Peyer's patch (tissue), 4 donors: ENCODE results near the gene MAPT.

Experiments used
- POLR2A ChIP-seq, 2 donors: fragments of 450-650 bp; IDR thresholded peaks; one replicate each; pipeline ENCODE4 v1.5.1; 2017; ENCODE audit warnings: antibody characterized with exemption in 2 of 2, mild to moderate bottlenecking in 2 of 2, moderate library complexity in 2 of 2
- TF ChIP-seq, protein P1 (sequence below), 6 experiments: fragments of 450-650 bp in 4 of 6; fragments of 200-600 bp in 2 of 6; sonication (generic) in 1 of 6; IDR thresholded peaks; one replicate each; pipeline ENCODE4 v1.5.1; 2017 to 2019; ENCODE audit warnings: antibody characterized with exemption in 6 of 6, mild to moderate bottlenecking in 3 of 6, moderate library complexity in 1 of 6

DNA sequence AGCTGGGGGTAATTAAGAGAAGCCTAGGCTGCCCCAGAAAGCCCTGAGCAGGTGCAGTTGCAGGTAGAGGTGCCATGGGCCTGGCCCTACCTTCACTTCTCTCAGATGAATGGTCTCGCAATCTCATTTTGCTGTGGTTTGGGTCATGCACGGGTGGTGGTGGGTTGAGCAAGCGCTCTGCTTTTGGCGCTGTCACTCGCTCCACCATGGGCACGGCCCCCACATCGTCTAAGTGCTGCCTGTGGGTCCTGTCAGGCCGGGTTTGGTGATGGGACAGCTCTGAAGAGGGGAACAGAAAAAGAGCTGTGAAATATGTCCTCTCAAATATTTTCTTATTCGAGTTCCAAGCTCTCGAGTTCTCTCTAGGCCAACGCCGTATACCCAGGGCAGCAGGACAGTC is 144.6 kb downstream of the MAPT start:
- TF ChIP-seq, protein P1, sequence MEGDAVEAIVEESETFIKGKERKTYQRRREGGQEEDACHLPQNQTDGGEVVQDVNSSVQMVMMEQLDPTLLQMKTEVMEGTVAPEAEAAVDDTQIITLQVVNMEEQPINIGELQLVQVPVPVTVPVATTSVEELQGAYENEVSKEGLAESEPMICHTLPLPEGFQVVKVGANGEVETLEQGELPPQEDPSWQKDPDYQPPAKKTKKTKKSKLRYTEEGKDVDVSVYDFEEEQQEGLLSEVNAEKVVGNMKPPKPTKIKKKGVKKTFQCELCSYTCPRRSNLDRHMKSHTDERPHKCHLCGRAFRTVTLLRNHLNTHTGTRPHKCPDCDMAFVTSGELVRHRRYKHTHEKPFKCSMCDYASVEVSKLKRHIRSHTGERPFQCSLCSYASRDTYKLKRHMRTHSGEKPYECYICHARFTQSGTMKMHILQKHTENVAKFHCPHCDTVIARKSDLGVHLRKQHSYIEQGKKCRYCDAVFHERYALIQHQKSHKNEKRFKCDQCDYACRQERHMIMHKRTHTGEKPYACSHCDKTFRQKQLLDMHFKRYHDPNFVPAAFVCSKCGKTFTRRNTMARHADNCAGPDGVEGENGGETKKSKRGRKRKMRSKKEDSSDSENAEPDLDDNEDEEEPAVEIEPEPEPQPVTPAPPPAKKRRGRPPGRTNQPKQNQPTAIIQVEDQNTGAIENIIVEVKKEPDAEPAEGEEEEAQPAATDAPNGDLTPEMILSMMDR (IDR thresholded peaks at IDR 0.05) = no peak
- no peak for TF ChIP-seq POLR2A (IDR thresholded peaks at IDR 0.05)
